ENCODE measurements around the gene ZFYVE1.

The ZFYVE1 gene

DNA sequence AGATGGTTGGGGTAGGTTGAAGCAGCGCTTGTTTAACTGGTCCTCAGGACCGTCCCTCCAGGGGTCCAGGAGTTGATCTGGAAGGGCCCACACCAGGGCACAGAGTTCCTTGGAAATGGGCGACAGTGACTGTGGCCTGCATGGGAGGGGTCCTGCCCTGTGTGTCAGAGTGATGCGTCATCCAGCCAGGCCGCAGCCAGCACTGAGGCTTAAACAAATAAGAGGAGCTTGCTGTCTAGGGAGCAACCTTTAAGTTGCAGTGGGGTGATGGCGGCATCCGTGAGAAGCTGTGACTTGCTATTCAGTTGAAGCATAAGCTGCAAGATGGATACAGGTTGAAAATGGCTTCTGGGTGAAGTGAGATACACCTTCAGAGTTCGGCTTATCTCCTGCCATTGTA is 80.4 kb downstream of the ZFYVE1 start:
- Mint-ChIP-seq H3K36me3 (ENCODE audit: low read depth) (peaks cover 39% of the 10 kb centered on the region), H3K9me3 (no peaks in the 10 kb centered on the region), H3K27me3 (ENCODE audit: low read depth, poor library complexity) (no peaks in the 10 kb centered on the region), H3K4me3 (no peak overlapping the region), H3K27ac (no peak overlapping the region), H3K4me1 (no peaks in the 10 kb centered on the region)
- DNase-seq, result no peak
- TF ChIP-seq, protein P1, sequence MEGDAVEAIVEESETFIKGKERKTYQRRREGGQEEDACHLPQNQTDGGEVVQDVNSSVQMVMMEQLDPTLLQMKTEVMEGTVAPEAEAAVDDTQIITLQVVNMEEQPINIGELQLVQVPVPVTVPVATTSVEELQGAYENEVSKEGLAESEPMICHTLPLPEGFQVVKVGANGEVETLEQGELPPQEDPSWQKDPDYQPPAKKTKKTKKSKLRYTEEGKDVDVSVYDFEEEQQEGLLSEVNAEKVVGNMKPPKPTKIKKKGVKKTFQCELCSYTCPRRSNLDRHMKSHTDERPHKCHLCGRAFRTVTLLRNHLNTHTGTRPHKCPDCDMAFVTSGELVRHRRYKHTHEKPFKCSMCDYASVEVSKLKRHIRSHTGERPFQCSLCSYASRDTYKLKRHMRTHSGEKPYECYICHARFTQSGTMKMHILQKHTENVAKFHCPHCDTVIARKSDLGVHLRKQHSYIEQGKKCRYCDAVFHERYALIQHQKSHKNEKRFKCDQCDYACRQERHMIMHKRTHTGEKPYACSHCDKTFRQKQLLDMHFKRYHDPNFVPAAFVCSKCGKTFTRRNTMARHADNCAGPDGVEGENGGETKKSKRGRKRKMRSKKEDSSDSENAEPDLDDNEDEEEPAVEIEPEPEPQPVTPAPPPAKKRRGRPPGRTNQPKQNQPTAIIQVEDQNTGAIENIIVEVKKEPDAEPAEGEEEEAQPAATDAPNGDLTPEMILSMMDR (IDR thresholded peaks at IDR 0.05), result no peak

- Mint-ChIP-seq H3K27ac (no peak overlapping the region), H3K4me1 (no peaks in the 10 kb centered on the region), H3K9me3 (no peaks in the 10 kb centered on the region), H3K4me3 (no peak overlapping the region), H3K36me3 (ENCODE audit: low read depth) (peaks cover 35% of the 10 kb centered on the region), H3K27me3 (ENCODE audit: low read depth, poor library complexity) (no peaks in the 10 kb centered on the region)
- TF ChIP-seq, protein P1 (IDR thresholded peaks at IDR 0.05), result no peak
- DNase-seq, result no peak
Observed at GRCh38 chr14:72945356-72946027, 81.4 kb downstream of the ZFYVE1 start.

GRCh38 chr14:72943876-72944430 is 83.0 kb downstream of the ZFYVE1 start:
- Mint-ChIP-seq H3K27me3 (ENCODE audit: low read depth, poor library complexity) (no peaks in the 10 kb centered on the region), H3K36me3 (ENCODE audit: low read depth) (peaks cover 40% of the 10 kb centered on the region), H3K4me1 (peaks cover 13% of the 10 kb centered on the region), H3K4me3 (no peak overlapping the region), H3K27ac (no peak overlapping the region), H3K9me3 (no peaks in the 10 kb centered on the region)
- DNase-seq, result no peak
- TF ChIP-seq, protein P1 (IDR thresholded peaks at IDR 0.05), result no peak

- Mint-ChIP-seq H3K27ac (no peak overlapping the region), H3K27me3 (ENCODE audit: low read depth, poor library complexity) (no peaks in the 10 kb centered on the region), H3K9me3 (no peaks in the 10 kb centered on the region), H3K36me3 (ENCODE audit: low read depth) (peaks cover 45% of the 10 kb centered on the region), H3K4me3 (no peak overlapping the region), H3K4me1 (peaks cover 13% of the 10 kb centered on the region)
- no peak for DNase-seq
- TF ChIP-seq, protein P1 (IDR thresholded peaks at IDR 0.05), result no peak
Observed at GRCh38 chr14:72942934-72943333, 84.0 kb downstream of the ZFYVE1 start.

- no peaks in the 10 kb centered on the region for H3K9me3 Mint-ChIP-seq
- peaks cover 60% of the 10 kb centered on the region for H3K36me3 Mint-ChIP-seq (ENCODE audit: low read depth)
- no peak overlapping the region for H3K4me3 Mint-ChIP-seq
- H3K27me3 Mint-ChIP-seq (ENCODE audit: low read depth, poor library complexity), result no peaks in the 10 kb centered on the region
- peaks cover 13% of the 10 kb centered on the region for H3K4me1 Mint-ChIP-seq
- no peak overlapping the region for H3K27ac Mint-ChIP-seq
- DNase-seq, result no peak
- TF ChIP-seq, protein P1 (IDR thresholded peaks at IDR 0.05), result no peak
Observed at GRCh38 chr14:72941286-72941985, 85.5 kb downstream of the ZFYVE1 start.

All from nephron progenitor cell (in vitro differentiated cells).